ENCODE results near the gene PRR12.

DNA sequence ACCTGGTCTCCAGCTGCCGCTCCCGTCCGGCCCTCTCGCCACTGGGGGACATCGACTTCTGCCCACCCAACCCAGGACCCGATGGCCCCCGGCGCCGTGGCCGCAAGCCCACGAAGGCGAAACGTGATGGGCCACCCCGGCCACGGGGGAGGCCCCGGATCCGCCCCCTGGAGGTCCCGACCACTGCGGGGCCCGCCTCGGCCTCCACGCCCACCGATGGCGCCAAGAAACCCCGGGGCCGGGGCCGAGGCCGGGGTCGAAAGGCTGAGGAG lies 6.7 kb downstream of the PRR12 start:
- TF ChIP-seq EZH2 (IDR thresholded peaks at IDR 0.05; ENCODE audit: low read length, missing control alignments) (no peak), CTCF (conservative IDR thresholded peaks at IDR 0.05 in 1 of 2, IDR thresholded peaks at IDR 0.05 in 1 of 2; ENCODE audit: low read depth in 1 of 2, low read length in 2 of 2) (no peak)
